T-helper 1 cell (primary cell): ENCODE measurements around the gene CHRND.

ENCODE experiments used
- DNase-seq, 5 donors: peaks; one replicate each; pipeline ENCODE4 v3.0.0-alpha.2; 2012 to 2020

Gene CHRND

DNA sequence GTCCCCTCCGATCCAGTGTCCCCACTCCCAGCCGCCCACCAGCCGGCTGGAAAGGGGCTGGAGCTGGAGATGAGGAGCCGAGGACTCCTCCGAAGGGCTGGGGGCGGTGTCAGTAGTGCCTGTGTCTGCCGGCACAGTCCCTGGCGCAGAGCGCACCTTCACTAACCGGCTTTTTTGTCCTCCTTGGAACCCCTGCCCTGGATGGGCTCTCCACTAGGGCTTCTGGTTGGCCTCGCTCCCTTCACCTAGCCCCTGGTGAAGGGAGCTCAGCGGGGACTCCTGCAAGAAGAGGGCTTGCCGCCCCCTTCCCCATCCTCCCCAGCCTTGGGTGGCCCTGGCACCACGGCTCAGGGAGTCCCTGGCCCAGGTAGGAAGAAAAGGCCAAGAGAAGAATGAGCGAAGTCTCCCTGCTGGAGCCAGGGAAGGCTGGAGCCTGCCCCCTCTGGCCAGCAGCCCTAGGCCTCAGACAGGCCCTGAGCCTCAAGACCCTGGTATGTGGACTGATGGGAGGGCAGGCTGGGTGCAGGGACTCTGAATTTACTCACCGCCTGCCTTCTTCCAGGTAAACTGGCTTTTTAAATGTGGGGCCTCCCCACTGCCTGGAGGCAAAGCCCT is 37.8 kb upstream of the CHRND start:
- DNase-seq: peak in 1 of 5 donors; percentile 9

DNA sequence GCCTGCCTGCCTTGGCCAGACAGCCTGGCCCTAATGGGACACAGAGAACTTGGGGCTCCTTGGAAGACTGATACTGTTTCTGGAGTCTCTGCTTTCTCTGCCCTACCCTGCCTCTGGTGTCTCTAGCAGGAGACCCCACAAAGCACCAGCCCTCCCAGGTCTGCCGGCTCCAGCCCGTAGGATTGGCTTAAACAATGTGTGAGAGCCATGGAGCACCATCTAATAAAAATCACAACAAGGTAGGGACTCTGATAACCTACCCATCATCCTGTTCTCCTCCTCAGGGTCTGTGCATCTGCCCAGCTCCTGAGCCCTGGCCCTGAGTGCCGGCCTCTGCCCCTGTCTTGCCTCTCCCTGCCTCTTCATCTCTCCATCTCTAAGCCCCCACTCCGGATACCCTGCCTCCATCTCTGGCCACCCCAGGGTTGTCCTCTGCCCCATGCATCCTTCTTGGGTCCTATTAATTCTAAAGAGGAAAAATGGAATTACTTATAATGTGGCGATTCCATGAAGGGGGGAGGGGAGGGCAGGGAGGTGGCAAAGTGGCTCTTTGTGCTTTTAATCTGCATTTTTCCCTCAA is 37.1 kb upstream of the CHRND start:
- DNase-seq: no peak

DNA sequence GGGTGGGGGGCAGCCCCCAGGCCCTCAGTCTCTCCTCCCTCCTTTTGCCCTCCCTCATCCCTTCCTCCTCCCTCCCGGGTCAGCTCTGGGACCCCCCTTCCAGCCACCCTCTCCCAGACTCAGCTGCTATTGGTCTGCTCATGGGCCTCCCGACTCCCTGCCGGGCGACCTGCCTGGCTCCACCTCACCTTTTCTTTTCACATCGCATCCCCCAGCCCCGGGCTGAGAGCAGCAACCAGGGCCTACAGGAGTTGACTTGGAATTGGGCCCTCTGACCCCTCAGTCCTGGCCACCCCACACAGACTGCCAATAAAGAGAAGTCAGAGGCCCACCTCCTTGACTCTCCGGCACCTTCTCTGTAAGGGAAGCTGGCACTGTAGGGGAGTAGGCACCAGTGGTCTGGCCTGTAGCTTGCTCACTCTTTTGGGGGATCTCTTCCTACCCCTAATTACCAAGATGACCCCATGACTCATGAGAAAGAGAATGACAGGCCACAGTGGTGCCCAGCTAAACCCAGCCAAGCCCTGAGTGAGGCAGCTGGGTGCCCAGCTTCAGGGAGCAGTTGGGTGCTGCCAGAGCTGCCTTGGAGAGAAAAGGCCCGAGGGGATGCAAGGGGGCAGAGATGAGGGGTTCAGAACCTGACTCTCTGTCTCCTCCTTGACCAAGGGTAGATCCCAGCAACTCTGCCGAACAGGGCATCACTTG is 36.3 kb upstream of the CHRND start:
- DNase-seq: no peak

DNA sequence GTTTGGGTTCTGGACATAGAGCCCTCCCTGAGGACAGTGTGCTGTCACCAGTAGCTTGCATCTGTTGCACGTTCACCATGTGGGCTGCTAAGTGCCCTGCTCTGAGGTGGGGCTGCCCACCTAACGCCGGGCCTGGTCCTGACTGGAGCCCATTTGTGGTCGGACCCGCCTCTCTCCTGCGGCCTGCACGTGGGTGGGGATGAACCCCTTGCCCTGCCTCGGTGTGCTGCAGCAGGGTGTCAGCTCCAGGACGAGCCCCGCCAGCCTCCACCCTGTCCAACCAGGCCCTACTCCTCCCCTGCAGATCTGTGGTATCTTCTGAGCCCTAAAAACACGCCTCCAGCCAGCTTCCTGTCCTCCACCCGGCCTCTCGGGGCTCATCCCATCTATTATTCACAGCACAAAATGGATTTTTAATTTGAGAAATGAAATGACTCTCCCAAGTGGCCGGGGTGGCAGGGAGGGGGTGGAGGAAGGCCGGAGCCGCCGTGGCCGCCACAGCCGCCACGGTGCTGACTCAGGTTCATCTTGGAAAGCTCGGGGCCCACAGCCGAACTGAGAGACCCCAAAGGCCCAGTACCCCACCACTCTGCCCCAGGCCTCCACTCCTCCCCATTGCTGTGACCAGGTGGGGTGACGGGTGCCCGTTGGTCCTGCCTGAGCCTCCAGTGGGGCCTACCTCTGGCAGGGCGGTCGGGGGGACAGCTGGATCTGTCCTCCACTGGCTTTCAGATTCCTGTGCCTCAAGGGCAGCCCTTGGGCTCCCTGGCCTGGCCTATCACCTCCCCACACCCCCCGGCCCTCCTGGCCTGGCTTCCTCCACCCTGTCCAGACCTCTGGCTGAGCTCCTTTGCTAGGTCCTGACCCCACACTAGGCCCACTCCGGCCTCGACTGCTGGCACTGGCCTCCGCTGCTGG is 35.5 kb upstream of the CHRND start:
- DNase-seq: peak in 1 of 5 donors; percentile 11

DNA sequence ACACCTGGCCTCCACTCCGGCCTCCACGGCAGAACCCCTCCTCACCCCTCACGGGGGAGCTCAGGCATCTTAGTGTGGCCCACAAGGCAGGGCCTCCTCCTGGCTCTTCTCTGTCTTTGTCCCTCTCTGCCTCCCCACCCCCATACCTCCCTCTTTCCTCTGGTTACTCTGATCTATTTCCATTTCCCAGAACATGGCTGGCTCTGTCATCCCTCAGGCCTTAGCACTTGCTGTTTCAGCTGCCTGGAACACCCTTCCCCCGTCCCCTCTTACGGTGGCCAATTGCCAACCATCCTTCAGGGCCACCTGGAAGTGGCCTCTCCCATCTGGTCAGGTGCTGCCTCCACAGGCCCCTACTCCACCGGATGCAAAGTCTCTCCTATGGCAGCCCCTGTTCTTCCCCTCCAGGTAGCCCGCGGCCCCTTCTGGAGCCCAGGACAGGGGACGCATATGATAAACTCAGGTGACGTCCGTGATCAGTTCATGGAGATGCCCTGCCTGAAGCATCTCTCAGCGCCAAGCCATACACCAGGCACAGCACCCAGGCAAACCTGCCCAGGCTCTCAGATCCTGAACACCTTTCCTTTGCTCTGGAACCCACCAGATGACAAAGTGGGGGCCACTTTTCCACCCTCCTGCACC is 34.7 kb upstream of the CHRND start:
- no peak for DNase-seq

DNA sequence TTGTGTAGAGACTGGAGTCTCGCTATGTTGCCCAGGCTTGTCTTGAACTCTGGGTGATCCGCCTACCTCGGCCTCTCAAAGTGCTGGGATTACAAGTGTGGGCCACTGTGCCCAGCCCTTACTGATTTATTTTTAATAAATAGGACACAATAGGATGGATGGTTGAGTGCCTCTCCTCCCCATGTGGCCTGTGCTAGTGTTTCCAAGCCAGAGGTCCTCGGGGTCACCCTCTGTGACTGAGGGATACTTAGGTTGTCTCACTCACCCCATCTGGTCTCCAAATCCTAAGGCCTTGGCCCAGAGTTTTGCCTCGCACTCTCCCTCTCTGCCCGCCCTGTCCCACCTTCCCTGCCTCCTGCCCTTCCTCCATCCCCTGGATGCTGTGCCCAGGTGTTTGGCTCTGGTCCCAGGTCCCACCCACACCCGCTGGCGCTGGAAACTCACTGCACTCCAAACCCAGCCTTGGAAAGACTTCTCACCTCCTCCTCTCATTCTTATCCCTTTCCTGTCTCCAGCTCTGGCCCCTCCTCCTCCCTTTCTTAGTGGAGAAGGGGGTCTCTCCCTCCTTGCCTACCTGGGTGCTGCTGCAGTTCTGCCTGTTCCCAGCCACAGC is 33.6 kb upstream of the CHRND start:
- DNase-seq: no peak

DNA sequence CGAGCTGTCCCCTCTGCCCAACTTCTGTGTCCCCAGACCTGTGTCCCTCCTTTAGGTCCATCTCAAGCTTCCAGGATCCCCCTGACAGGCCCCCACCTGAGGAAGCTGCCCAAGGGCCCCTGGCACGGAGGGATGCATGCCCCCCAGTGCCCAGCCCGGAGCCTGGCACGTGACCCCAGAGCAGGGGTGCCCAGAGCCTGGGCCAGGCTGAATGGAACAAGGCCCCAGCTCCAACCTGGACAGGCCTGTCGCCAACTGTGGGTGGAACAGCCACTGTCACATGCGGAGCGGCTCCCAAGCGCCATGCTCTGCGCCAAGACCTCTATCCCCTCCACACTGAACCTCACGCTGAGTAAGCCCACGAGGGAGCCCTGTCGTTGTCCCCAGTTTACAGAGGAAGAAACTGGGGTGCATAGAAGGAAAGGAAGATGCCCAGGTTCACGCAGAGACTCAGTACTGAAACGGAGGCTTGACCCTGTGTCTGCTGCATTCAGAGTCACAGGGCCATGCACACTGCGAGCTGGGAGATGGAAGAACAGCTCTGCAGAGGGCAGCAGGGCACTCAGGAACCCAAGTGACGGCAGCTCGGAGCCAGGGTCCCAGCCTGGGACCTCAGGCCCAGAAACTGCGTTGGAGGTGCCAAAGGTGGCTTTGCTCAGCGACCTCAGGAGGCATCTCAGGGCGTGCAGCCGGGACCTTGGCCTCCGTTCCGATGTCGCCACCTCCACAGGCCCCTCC is 32.8 kb upstream of the CHRND start:
- no peak for DNase-seq

DNA sequence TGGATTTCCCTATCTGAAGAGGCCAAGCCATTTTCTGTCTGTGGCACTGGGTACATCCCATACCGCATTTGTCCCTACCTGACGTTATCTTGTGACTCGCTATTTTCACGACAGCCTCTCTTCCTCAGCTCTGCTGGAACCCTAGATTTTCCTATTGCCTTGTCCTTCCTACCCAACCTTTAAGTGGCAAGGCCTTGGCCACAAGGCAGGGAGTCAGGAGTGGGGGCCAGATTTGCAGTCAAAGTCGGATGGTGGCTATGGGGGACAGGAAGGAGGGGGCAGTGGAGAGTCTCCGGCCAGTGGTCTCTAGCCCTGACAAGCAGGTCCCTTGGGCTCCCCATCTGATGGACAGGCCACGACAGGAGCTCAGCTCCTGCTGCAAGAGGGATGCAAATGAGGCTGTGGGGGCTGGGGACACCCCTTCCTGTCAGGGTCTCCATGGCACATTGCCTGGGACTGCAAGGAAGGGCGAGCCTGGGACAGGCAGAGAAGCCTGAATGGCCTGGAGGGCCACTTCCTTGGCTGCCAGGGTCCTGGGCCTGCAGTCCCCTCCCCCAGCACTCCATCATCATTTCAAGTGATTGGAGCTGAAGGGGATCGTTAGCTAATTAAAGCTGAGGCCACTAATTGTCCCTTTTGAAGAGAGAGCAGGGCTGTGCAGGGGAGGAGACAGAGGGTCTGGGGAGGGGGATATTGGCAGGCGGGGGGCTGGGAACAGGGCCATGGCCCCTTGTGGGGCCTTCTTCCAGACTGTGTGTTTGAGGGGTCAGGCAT is 32.1 kb upstream of the CHRND start:
- DNase-seq: no peak

DNA sequence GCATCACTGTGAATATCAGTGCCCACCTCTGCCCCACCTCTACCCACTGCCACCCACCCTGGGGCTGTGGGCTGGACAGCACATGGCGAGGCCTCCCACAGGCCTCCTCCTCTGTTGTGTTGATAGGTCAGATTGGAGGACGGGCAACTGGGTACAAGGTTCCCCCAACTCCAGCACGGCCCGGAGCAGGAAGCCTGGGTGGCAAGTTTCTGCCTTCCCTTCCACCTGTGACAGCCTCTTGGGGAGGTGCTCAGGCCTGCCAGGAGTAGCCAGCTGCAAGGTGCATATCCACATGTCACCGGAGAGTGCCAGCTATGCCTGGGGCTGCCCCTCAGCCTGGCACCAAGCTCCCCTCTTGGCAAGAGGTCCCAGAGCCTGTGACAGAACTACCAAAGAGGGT is 31.4 kb upstream of the CHRND start:
- no peak for DNase-seq

- DNase-seq: no peak
These were observed 30.7 kb upstream of the CHRND start for GRCh38 chr2:232495292-232495691.

GRCh38 chr2:232496501-232497270 is 29.3 kb upstream of the CHRND start:
- no peak for DNase-seq

GRCh38 chr2:232497348-232497747 is 28.6 kb upstream of the CHRND start:
- DNase-seq: no peak

DNA sequence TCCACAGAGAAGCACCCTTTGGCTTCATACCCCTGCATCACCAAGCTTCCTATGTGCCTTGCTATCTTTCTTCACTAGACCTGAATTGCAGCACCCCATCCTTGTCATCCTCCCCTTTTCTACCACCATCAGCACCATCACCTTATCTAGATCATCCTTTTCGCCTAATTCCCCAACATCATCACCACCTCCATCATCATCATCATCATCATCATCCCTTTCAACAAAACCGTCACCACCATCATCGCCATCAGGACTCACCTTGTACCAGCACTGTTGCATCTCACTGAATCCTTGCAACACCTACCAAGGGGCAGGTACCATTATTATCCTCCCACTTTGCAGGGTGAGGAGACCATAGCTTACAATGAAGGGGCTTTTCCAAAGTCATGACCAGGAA is 27.5 kb upstream of the CHRND start:
- DNase-seq: no peak

- DNase-seq: no peak
These were observed 24.6 kb upstream of the CHRND start for GRCh38 chr2:232501331-232501771.

DNA sequence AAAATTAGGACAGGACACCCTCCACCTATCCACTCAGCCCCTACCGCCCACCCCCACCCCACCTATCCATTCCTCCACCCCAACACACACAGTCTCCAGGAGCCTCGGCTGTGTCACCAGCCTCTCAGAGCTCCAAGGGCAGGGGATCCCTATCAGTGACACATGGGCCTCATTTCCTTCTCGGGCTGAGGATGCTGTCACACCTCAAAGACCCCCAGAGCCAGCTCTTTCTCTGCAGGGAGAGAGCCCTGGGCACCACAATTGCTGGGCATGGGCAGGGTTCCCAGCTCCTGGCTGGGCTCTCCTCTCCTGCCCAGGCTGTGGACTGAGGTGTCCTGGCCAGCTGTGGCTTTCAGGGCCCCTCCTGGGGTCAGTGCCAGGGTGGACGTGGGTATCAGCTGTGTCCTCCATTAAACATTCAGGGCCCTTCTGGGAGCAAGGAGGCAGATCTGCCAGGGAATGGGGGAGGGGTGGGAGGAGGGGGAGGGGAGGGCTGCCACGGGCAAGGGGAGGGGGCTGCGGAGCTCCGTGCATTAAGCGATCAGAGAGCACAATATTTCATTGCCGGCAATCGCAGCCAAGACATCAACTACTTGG is 24.1 kb upstream of the CHRND start:
- no peak for DNase-seq

DNA sequence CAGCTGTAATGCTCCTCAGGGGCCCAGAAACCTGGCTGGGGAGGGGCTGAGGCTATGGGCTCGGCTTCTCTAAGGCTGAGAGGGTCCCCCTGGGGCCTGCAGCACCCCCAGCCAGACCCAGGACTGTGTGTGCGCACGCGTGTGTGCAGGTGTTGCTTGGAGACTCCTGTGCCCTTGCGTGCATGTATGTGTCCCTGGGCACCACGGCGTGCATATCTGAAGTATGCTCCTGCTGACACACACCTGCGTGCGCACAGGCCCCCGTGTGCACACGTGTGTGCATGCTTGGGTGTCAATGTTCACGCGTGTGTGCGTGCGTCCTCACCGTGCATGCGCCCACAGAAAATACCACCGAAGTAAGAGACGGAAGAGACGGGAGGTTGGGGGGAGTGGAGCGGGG is 23.4 kb upstream of the CHRND start:
- DNase-seq: peak in 1 of 5 donors; percentile 13

GRCh38 chr2:232502911-232503808 is 22.8 kb upstream of the CHRND start:
- DNase-seq: peak in 3 of 5 donors; percentile 24 to 43 (median 24)

GRCh38 chr2:232503809-232504323 is 22.1 kb upstream of the CHRND start:
- no peak for DNase-seq
